Measurements from ENCODE around the gene CRLF1.

CRLF1 gene

DNA sequence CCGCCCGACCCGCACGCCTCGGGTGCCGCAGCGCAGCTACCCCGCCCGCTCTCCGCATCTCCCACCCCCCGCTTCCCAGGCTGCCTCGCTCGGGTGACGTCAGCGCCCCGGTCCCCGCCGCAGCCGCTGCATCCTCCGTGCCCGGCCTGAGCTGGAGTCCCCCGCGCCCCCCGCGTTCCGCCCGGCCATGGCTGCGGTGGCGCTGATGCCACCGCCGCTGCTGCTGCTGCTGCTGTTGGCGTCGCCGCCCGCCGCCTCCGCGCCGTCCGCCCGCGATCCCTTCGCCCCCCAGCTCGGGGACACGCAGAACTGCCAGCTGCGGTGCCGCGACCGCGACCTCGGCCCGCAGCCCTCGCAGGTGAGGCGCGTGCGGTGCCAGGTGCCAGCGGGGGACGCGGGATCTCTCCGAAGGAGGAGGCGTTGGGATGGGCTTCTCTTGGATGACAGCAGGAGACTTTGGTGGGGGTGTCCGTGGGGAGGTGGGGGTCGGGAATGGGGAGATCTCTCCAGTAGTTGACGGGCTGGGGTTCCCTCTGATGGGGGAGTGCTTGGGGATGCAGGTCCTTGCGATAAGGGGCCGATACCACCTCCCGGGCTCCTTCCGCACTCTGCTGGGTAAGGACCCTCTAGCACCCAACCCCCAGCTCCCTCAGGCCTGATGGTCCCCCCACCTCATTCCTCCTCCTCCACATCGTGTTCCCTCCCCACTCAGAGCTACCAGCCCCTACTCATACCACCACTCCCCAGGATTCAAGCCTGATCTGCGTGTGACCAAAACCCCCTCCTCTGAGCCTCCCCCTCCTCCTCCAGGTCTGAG, 6.4 kb upstream of the CRLF1 start, which contains the start of gene TMEM59L (continued):
- peak; percentile 66 for TF ChIP-seq EGR2 (tag by site-specific recombination; IDR thresholded peaks at IDR 0.05; ENCODE audit: low read depth)
- TF ChIP-seq ZNF677 (tag by site-specific recombination; IDR thresholded peaks at IDR 0.05), result peak; percentile 41; the same call in 1 of the 2 replicates
- no peak for TF ChIP-seq KLF7 (tag by site-specific recombination; IDR thresholded peaks at IDR 0.05; ENCODE audit: borderline replicate concordance)
- no peak for TF ChIP-seq FEZF1 (tag by site-specific recombination; IDR thresholded peaks at IDR 0.05)
- TF ChIP-seq GLIS1 (tag by site-specific recombination; IDR thresholded peaks at IDR 0.05), result peak; percentile 18
- TF ChIP-seq KLF16 (tag by site-specific recombination; IDR thresholded peaks at IDR 0.05), result 0 out of 2 replicates have a peak, but pooled peaks have one; percentile 22
- no peak for TF ChIP-seq ZNF202 (tag by site-specific recombination; IDR thresholded peaks at IDR 0.05; ENCODE audit: borderline replicate concordance)
- TF ChIP-seq ZNF366 (tag by site-specific recombination; conservative IDR thresholded peaks at IDR 0.05), result 0 out of 2 replicates have a peak, but pooled peaks have one; percentile 11
- TF ChIP-seq GLI4 (tag by site-specific recombination; IDR thresholded peaks at IDR 0.05), result 0 out of 2 replicates have a peak, but pooled peaks have one; percentile 11
- peak; percentile 81 for TF ChIP-seq ZNF561 (tag by site-specific recombination; IDR thresholded peaks at IDR 0.05; ENCODE audit: borderline replicate concordance)

GRCh38 chr19:18612051-18612771, 5.6 kb upstream of the CRLF1 start:
- Histone ChIP-seq H3K36me3 (ENCODE audit: control insufficient read depth in 2 of 2, insufficient read depth in 1 of 2, low read length in 2 of 2) (no peaks in the 10 kb centered on the region), H3K4me1 (ENCODE audit: control insufficient read depth, insufficient read depth, low read length) (peaks cover 4% of the 10 kb centered on the region), H3K27ac (ENCODE audit: extremely low read depth, low read depth, low read length) (no peak overlapping the region; the same call in 1 of the 2 replicates), H3K9me3 (ENCODE audit: control insufficient read depth, insufficient read depth, low read depth, low read length) (no peaks in the 10 kb centered on the region), H3K4me3 (ENCODE audit: low read depth, low read length) (peak overlapping the region; percentile 41)
- ChIA-PET CTCF (interaction anchor here (0.6 to 1.0 kb wide), 2 partner anchors 11 to 263 kb away, joined by 3 read pairs; no protein-coding TSS in a partner anchor), POLR2A (interaction anchor here (0.6 to 1.6 kb wide), 5 partner anchors 9 to 464 kb away, joined by 3 to 5 read pairs (median 3); partner anchors contain the start of genes COPE, DDX49, KXD1 and UBA52)
- TF ChIP-seq MZF1 (tag by site-specific recombination; IDR thresholded peaks at IDR 0.05; ENCODE audit: borderline replicate concordance) (no peak; the same call in 1 of the 2 replicates), ZNF354C (tag by site-specific recombination; IDR thresholded peaks at IDR 0.05; ENCODE audit: borderline replicate concordance, low read depth) (no peak), ZNF530 (tag by site-specific recombination; IDR thresholded peaks at IDR 0.05; ENCODE audit: low read depth) (no peak), KLF8 (tag by site-specific recombination; IDR thresholded peaks at IDR 0.05) (peak; percentile 72), ZNF223 (tag by site-specific recombination; IDR thresholded peaks at IDR 0.05) (no peak), PATZ1 (tag by site-specific recombination; IDR thresholded peaks at IDR 0.05) (peak; percentile 92), ZBTB21 (tag by site-specific recombination; IDR thresholded peaks at IDR 0.05) (0 out of 2 replicates have a peak, but pooled peaks have one; percentile 28), ZNF433 (tag by site-specific recombination; IDR thresholded peaks at IDR 0.05; ENCODE audit: low read depth) (no peak), GFI1B (tag by site-specific recombination; IDR thresholded peaks at IDR 0.05) (no peak), ZNF248 (tag by site-specific recombination; IDR thresholded peaks at IDR 0.05) (no peak), SP2 (tag by site-specific recombination; IDR thresholded peaks at IDR 0.05) (peak; percentile 35; the same call in 1 of the 2 replicates), ATF2 (tag by site-specific recombination; IDR thresholded peaks at IDR 0.05; ENCODE audit: low read depth) (no peak), ZNF324 (tag by site-specific recombination; IDR thresholded peaks at IDR 0.05) (no peak), ZBTB20 (tag by site-specific recombination; IDR thresholded peaks at IDR 0.05) (peak; percentile 50; the same call in 1 of the 2 replicates)
- TF ChIP-seq, protein P1, sequence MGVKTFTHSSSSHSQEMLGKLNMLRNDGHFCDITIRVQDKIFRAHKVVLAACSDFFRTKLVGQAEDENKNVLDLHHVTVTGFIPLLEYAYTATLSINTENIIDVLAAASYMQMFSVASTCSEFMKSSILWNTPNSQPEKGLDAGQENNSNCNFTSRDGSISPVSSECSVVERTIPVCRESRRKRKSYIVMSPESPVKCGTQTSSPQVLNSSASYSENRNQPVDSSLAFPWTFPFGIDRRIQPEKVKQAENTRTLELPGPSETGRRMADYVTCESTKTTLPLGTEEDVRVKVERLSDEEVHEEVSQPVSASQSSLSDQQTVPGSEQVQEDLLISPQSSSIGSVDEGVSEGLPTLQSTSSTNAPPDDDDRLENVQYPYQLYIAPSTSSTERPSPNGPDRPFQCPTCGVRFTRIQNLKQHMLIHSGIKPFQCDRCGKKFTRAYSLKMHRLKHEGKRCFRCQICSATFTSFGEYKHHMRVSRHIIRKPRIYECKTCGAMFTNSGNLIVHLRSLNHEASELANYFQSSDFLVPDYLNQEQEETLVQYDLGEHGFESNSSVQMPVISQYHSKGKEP (tag by site-specific recombination; IDR thresholded peaks at IDR 0.05), result no peak
- TF ChIP-seq, protein P2, sequence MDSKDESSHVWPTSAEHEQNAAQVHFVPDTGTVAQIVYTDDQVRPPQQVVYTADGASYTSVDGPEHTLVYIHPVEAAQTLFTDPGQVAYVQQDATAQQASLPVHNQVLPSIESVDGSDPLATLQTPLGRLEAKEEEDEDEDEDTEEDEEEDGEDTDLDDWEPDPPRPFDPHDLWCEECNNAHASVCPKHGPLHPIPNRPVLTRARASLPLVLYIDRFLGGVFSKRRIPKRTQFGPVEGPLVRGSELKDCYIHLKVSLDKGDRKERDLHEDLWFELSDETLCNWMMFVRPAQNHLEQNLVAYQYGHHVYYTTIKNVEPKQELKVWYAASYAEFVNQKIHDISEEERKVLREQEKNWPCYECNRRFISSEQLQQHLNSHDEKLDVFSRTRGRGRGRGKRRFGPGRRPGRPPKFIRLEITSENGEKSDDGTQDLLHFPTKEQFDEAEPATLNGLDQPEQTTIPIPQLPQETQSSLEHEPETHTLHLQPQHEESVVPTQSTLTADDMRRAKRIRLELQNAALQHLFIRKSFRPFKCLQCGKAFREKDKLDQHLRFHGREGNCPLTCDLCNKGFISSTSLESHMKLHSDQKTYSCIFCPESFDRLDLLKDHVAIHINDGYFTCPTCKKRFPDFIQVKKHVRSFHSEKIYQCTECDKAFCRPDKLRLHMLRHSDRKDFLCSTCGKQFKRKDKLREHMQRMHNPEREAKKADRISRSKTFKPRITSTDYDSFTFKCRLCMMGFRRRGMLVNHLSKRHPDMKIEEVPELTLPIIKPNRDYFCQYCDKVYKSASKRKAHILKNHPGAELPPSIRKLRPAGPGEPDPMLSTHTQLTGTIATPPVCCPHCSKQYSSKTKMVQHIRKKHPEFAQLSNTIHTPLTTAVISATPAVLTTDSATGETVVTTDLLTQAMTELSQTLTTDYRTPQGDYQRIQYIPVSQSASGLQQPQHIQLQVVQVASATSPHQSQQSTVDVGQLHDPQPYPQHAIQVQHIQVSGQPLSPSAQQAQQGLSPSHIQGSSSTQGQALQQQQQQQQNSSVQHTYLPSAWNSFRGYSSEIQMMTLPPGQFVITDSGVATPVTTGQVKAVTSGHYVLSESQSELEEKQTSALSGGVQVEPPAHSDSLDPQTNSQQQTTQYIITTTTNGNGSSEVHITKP (tag by site-specific recombination; IDR thresholded peaks at IDR 0.05), result peak; percentile 81
